Choroid plexus epithelial cell (primary cell): ENCODE measurements around the gene TRIOBP.

ENCODE experiments used
- DNase-seq: peaks from one replicate; pipeline ENCODE4 v3.0.0-alpha.2; 2010; ENCODE audit warnings: low read depth
- H3K4me3 ChIP-seq: 2 replicates; pipeline ENCODE4 v1.5.1; 2011; ENCODE audit warnings: low read depth, mild to moderate bottlenecking, control low read depth, low read length, moderate library complexity
- TF ChIP-seq, protein P1 (sequence below): conservative IDR thresholded peaks from 2 replicates; pipeline ENCODE4 v1.5.1; 2011; ENCODE audit warnings: low read depth, mild to moderate bottlenecking, control low read depth, inconsistent platforms, low read length, moderate library complexity

Gene TRIOBP

DNA sequence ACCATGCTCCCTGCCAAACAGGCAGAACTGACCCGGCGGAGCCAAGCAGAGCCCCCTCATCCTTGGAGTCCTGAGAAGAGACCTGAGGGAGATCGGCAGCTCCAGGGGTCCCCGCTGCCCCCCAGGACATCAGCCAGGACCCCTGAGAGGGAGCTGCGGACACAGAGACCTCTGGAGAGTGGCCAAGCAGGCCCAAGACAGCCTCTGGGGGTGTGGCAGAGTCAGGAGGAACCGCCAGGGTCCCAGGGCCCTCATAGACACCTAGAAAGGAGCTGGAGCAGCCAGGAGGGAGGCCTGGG, 37.5 kb downstream of the TRIOBP start:
- no peak overlapping the region for H3K4me3 ChIP-seq
- no peak for DNase-seq
- TF ChIP-seq, protein P1, sequence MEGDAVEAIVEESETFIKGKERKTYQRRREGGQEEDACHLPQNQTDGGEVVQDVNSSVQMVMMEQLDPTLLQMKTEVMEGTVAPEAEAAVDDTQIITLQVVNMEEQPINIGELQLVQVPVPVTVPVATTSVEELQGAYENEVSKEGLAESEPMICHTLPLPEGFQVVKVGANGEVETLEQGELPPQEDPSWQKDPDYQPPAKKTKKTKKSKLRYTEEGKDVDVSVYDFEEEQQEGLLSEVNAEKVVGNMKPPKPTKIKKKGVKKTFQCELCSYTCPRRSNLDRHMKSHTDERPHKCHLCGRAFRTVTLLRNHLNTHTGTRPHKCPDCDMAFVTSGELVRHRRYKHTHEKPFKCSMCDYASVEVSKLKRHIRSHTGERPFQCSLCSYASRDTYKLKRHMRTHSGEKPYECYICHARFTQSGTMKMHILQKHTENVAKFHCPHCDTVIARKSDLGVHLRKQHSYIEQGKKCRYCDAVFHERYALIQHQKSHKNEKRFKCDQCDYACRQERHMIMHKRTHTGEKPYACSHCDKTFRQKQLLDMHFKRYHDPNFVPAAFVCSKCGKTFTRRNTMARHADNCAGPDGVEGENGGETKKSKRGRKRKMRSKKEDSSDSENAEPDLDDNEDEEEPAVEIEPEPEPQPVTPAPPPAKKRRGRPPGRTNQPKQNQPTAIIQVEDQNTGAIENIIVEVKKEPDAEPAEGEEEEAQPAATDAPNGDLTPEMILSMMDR, result no peak

DNA sequence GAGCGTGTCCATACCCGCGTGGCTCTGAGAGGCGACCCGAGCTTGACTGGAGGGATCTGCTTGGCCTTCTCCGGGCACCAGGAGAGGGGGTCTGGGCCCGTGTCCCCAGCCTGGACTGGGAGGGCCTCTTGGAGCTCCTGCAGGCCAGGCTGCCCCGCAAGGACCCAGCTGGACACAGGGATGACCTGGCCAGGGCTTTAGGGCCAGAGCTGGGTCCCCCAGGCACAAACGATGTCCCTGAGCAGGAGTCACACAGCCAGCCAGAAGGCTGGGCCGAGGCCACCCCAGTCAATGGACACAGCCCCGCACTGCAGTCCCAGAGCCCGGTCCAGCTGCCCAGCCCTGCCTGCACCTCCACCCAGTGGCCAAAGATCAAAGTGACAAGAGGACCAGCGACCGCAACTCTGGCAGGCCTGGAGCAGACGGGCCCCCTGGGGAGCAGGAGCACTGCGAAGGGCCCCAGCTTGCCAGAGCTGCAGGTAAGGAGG, 38.2 kb downstream of the TRIOBP start:
- H3K4me3 ChIP-seq, result no peak overlapping the region
- no peak for DNase-seq
- TF ChIP-seq, protein P1, result peak; percentile 30

DNA sequence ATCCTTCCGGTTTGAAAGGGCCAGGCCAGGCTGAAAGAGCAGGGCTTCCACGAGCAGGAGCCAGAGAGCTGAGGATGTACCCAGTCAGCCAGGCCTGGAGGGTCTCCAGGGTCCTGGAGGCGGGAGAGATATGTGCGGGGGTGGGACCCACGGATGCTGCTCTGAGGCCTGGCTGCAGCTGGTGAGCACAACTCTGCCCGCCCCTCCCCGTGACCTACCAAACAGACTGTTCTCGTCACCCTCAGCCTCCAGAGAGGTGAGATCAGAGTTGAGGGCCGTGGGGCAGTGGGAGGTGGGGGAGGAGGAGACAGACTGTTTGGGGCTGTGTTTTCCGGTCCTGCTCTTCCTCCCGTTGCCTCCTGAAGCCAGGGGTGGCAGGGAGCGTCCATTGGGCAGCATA, 42.2 kb downstream of the TRIOBP start:
- peak; percentile 56 for DNase-seq
- TF ChIP-seq, protein P1, result no peak
- H3K4me3 ChIP-seq, result no peak overlapping the region

DNA sequence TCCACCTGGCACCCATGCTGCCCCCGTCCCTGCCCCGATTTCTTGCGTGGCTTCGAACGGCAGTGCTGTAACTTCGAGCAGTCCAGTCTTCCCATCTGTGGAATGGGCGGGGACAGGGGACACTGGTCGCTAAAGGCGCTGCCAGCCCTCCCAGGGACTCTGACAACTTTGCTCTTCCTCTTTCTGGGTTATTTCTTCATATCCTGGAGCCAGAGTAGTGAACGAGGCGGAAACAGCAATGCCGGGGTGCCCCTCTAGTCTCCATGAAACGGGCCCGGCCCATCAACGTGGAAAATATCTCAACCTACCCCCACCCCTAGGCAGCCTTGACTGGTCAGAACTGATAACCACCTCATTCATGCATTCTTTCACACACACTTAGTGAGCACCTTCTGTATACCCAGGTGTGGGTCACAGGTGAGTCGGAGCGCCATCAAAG, 42.8 kb downstream of the TRIOBP start:
- no peak overlapping the region for H3K4me3 ChIP-seq
- DNase-seq, result no peak
- TF ChIP-seq, protein P1, result no peak

DNA sequence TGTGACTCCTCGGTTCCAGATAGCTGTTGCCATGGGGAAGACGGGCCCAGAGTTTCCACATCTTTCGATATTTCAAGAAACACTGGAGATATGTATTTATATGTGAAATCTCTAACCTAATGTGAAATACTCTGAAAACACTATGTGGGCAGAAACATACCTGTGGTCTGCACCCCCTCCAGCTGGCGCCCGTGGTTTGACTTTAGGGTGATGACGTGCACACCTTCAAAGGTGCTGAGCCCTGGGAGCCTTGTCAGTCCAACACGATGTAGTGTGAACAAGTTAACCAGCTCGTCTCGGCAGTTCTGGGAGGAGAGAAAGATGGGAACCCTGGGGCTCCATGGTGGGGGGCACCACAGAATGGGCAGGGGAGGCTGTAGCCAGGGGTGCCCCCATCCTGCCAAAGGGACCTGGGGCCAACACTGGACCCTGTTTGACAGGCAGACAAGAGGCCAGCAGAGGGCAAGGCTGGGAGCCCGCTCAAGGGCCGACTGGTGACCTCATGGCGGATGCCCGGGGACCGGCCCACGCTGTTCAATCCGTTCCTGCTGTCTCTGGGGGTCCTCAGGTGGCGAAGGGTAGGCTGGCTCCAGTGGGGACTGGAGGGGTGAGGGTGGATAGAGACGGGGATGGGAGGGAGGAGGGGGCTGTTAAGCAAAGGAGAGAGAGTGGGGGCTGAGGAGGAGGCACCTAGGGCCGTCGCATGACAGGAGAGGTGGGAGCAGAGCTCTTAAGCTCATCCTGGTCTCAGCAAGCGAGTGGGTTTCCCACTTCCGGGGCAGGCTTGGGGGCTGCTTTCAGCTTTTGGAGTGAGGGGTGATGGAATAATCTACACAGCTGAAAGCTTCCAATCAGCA, 43.8 kb downstream of the TRIOBP start:
- H3K4me3 ChIP-seq, result no peak overlapping the region
- TF ChIP-seq, protein P1, result no peak
- peak; percentile 30 for DNase-seq

DNA sequence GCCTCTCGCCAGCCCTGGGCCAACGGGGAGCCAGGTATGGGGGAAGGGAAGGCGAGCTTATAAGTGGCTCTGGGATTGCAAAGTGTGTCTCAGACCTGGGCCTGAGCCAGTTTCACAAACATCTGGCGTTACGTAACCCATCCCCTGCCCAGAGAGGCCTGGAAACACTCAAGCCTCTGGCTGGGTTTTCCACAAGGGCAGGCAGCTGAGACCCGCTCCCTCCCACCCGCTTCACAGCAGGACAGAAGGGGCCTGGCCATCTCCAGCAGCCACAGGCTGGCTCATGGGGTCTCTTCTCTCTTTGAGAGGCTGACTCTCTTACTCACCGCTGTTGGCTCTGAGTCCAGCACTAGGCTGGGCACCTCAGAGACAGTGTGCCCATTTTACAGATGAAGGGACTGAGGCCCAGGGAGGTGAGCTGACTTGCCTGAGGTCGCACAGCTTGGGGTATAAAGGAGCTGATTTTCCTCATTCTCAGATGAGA, 44.5 kb downstream of the TRIOBP start:
- DNase-seq, result peak; percentile 99
- H3K4me3 ChIP-seq, result no peak overlapping the region
- TF ChIP-seq, protein P1, result no peak
